Uterus (tissue), 2 donors: ENCODE measurements around the gene CBLC.

Experiments used
- POLR2A ChIP-seq, 2 donors: fragments of 450-650 bp; IDR thresholded peaks; one replicate each; pipeline ENCODE4 v1.6.1; 2016; ENCODE audit warnings: antibody characterized with exemption in 2 of 2, mild to moderate bottlenecking in 1 of 2, moderate library complexity in 1 of 2
- TF ChIP-seq, protein P1 (sequence below), 4 experiments: fragments of 200-600 bp in 2 of 4; fragments of 450-650 bp in 2 of 4; sonication (generic) in 2 of 4; IDR thresholded peaks; one replicate each; pipeline ENCODE4 v1.5.1; 2016 to 2019; ENCODE audit warnings: antibody characterized with exemption in 4 of 4, mild to moderate bottlenecking in 2 of 4, moderate library complexity in 1 of 4

- TF ChIP-seq, protein P1, sequence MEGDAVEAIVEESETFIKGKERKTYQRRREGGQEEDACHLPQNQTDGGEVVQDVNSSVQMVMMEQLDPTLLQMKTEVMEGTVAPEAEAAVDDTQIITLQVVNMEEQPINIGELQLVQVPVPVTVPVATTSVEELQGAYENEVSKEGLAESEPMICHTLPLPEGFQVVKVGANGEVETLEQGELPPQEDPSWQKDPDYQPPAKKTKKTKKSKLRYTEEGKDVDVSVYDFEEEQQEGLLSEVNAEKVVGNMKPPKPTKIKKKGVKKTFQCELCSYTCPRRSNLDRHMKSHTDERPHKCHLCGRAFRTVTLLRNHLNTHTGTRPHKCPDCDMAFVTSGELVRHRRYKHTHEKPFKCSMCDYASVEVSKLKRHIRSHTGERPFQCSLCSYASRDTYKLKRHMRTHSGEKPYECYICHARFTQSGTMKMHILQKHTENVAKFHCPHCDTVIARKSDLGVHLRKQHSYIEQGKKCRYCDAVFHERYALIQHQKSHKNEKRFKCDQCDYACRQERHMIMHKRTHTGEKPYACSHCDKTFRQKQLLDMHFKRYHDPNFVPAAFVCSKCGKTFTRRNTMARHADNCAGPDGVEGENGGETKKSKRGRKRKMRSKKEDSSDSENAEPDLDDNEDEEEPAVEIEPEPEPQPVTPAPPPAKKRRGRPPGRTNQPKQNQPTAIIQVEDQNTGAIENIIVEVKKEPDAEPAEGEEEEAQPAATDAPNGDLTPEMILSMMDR (IDR thresholded peaks at IDR 0.05): no peak
- TF ChIP-seq POLR2A (IDR thresholded peaks at IDR 0.05): no peak
Observed at GRCh38 chr19:44737238-44738071, 40.2 kb upstream of the CBLC start.
